ENCODE results near the gene WEE2.
A peak's percentile ranks its signal among the peaks of the same experiment; 100 is the strongest.

The WEE2 gene

GRCh38 chr7:141715794-141716689 is 7.9 kb downstream of the WEE2 start:
- TF ChIP-seq CTCF (IDR thresholded peaks at IDR 0.05; ENCODE audit: borderline replicate concordance, control extremely low read depth, extremely low read depth, insufficient read depth, missing control alignments), result no peak
- in situ Hi-C loops (cut with MboI; ENCODE audit: low sequenced_read_pairs, unreplicated experiment), result no loop called here
- DNase-seq (ENCODE audit: low spot score), result no peak

- TF ChIP-seq CTCF (IDR thresholded peaks at IDR 0.05; ENCODE audit: borderline replicate concordance, control extremely low read depth, extremely low read depth, insufficient read depth, missing control alignments), result no peak
- DNase-seq (ENCODE audit: low spot score), result no peak
- in situ Hi-C loops (cut with MboI; ENCODE audit: low sequenced_read_pairs, unreplicated experiment), result no loop called here
Observed at GRCh38 chr7:141717450-141717849, 9.3 kb downstream of the WEE2 start.

- TF ChIP-seq CTCF (IDR thresholded peaks at IDR 0.05; ENCODE audit: borderline replicate concordance, control extremely low read depth, extremely low read depth, insufficient read depth, missing control alignments), result no peak
- in situ Hi-C loops (cut with MboI; ENCODE audit: low sequenced_read_pairs, unreplicated experiment), result no loop called here
- no peak for DNase-seq (ENCODE audit: low spot score)
Observed at GRCh38 chr7:141722529-141722928, 14.4 kb downstream of the WEE2 start.

- TF ChIP-seq CTCF (IDR thresholded peaks at IDR 0.05; ENCODE audit: borderline replicate concordance, control extremely low read depth, extremely low read depth, insufficient read depth, missing control alignments), result no peak
- no peak for DNase-seq (ENCODE audit: low spot score)
- in situ Hi-C loops (cut with MboI; ENCODE audit: low sequenced_read_pairs, unreplicated experiment), result no loop called here
Observed at GRCh38 chr7:141729020-141729419, 20.9 kb downstream of the WEE2 start.

- in situ Hi-C loops (cut with MboI; ENCODE audit: low sequenced_read_pairs, unreplicated experiment), result loop anchor here (10.0 kb wide), 1 partner anchor 77 kb away; no protein-coding TSS in a partner anchor
- no peak for TF ChIP-seq CTCF (IDR thresholded peaks at IDR 0.05; ENCODE audit: borderline replicate concordance, control extremely low read depth, extremely low read depth, insufficient read depth, missing control alignments)
- DNase-seq (ENCODE audit: low spot score), result no peak
Observed at GRCh38 chr7:141731476-141732149, 23.5 kb downstream of the WEE2 start.

- DNase-seq (ENCODE audit: low spot score), result peak; percentile 22
- in situ Hi-C loops (cut with MboI; ENCODE audit: low sequenced_read_pairs, unreplicated experiment), result loop anchor here (10.0 kb wide), 1 partner anchor 82 kb away; no protein-coding TSS in a partner anchor
- no peak for TF ChIP-seq CTCF (IDR thresholded peaks at IDR 0.05; ENCODE audit: borderline replicate concordance, control extremely low read depth, extremely low read depth, insufficient read depth, missing control alignments)
Observed at GRCh38 chr7:141737118-141737835, 29.1 kb downstream of the WEE2 start.
